ENCODE measurements around the gene CETP.

The CETP gene

GRCh38 chr16:57020651-57021050 is 58.9 kb downstream of the CETP start:
- DNase-seq (ENCODE audit: low read depth) = no peak

DNA sequence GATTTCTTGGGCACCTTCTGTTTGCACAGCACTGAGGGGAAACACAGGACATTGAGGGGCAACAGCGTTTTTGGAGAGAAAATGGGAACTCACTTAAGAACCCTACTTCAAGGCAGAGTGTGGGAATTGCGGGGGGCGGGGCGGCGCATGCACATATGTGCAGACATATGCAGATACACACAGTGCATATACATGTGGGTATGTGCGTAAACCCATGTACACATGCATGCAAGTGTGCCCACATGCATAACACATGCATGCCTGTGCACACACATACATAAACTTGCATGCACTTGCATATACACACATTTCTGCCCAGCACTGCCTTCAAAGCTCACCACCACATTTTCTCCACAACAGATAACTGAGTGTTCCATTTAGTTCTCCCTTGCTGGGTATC is 60.0 kb downstream of the CETP start:
- DNase-seq (ENCODE audit: low read depth) = no peak

- no peak for DNase-seq (ENCODE audit: low read depth)
These were observed 60.7 kb downstream of the CETP start for GRCh38 chr16:57022445-57022844.

GRCh38 chr16:57023541-57024249 is 61.9 kb downstream of the CETP start:
- peak; percentile 57 for DNase-seq (ENCODE audit: low read depth)

DNA sequence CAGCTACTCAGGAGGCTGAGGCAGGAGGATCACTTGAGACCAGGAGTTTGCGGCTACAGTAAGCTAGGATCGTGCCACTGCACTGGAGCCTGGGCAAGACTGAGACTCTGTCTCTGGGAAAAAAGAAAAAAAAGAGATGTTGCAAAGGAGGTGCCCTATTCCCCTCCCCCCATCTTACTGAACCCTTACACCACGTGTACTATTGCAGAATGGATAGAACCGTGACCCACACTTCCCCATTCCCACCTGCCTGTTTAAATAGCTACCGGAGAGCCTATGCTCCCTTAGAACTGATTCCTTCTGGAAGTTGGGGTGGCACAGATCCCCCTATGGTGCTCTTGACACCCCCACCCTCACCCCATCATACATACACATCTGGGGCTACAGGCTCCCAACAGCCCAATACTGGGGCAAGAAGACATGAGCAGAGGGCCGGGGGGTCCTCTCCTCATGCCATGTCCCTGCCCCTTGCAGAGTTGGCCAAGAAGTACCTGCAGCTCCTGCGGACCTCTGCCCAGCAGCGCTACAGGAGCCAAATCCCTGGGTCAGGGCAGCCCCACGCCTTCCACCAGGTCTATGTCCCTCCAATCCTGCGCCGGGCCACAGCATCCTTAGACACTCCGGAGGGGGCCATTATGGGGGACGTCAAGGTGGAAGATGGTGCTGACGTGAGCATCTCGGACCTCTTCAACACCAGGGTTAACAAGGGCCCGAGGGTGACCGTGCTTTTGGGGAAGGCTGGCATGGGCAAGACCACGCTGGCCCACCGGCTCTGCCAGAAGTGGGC is 63.3 kb downstream of the CETP start:
- DNase-seq (ENCODE audit: low read depth) = no peak

- DNase-seq (ENCODE audit: low read depth) = no peak
These were observed 64.4 kb downstream of the CETP start for GRCh38 chr16:57025941-57026777.

DNA sequence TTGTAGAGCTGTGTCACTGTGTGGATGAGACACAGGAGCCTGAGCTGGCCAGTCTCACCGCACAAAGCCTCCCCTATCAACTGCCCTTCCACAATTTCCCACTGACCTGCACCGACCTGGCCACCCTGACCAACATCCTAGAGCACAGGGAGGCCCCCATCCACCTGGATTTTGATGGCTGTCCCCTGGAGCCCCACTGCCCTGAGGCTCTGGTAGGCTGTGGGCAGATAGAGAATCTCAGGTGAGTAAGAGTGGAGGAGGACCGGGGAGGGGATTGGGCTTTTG is 65.0 kb downstream of the CETP start:
- no peak for DNase-seq (ENCODE audit: low read depth)

DNA sequence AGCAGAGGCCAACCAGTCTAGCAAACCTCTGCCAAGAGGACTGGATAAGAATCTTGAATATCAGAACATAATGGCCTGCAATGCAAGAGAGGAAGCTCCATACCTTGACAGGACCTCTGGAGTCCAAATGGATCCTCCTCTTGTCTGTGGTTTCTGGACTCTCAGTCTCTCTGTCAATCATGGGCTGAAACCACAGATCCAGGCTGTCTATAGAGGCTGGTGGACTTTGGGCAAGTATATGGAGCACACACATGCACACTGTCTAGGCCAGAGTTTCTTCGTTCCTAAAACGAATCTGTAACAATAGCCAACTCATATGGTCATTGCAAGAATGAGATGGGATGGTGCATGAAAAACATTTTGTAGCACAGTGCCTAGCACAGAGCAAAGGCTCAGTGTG is 65.3 kb downstream of the CETP start:
- DNase-seq (ENCODE audit: low read depth) = no peak

- no peak for DNase-seq (ENCODE audit: low read depth)
These were observed 66.3 kb downstream of the CETP start for GRCh38 chr16:57028086-57028485.

- no peak for DNase-seq (ENCODE audit: low read depth)
These were observed 67.7 kb downstream of the CETP start for GRCh38 chr16:57029161-57030160.

GRCh38 chr16:57030346-57030902 is 68.7 kb downstream of the CETP start:
- DNase-seq (ENCODE audit: low read depth) = no peak

DNA sequence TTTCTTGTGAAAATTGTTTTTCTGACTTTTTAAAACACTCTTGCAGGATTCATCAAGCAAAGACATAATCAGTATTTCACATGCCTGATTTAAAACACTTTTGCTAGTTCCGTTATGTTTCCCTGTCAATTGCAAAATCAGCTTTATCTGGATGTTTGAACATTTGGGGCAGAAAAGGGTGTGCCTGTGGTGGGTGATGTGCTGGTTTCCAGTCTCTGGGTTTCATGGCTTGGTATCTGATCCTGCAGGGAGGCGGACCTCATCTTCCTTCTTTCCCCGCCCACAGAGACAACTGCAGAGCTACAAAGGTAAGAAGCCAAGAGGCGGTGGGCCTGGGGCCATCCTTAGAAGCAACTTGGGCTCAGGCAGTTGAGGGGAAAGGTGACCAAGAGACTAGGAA is 69.4 kb downstream of the CETP start:
- DNase-seq (ENCODE audit: low read depth) = no peak

DNA sequence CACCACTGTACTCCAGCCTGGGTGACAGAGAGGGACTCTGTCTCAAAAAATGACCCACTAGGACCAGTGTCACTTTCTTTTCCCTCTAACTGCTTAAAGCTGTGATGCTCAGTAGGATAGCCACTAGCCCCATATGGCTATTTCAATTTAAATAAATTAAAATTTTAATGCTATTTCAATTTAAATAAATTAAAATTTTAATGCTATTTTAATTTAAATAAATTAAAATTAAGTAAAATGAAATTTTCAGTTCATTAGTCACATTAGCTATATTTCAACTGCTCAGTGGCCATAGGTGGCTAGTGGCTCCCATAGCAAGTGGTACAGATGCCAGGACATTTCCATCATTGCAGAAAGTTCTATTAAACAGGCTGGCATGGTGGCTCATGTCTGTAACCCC is 70.6 kb downstream of the CETP start:
- DNase-seq (ENCODE audit: low read depth) = no peak

GRCh38 chr16:57032931-57033330 is 71.2 kb downstream of the CETP start:
- no peak for DNase-seq (ENCODE audit: low read depth)
